ENCODE results near the gene PCYT1A. TPM values are rescaled to one million over a fixed set of nuclear protein-coding genes. Genes with fewer than 3 reads are reported as not detected.

The PCYT1A gene
- 89.9 and 94.8 TPM in 2 replicates for total RNA-seq (2013; cell fraction: nucleolus; rRNA removed)
- 51.7 and 56.2 TPM in 2 replicates for total RNA-seq (2014; rRNA removed)
- 49.5 and 49.6 TPM in 2 replicates for total RNA-seq (2014; rRNA removed; fragmentation: Illumina TruSeq; extraction: Trizol)
- total RNA-seq (2021) = 50.2 and 53.6 TPM in 2 replicates
- polyA plus RNA-seq (2011; ENCODE audit: low read depth) = 25.4 TPM
- 34.8 and 47.7 TPM in 2 replicates for polyA plus RNA-seq (2011; rRNA removed)
- 37.2 TPM in 2 replicates for polyA plus RNA-seq (2011; cell fraction: cytosol; rRNA removed)
- 46.3 and 49.9 TPM in 2 replicates for polyA plus RNA-seq (2011; cell fraction: nucleus; rRNA removed)
- 35.0 and 38.6 TPM in 2 replicates for polyA plus RNA-seq (2012)
- 49.1 and 64.3 TPM in 2 replicates for polyA plus RNA-seq (2014; fragmentation: Illumina TruSeq; extraction: Trizol)
- 10 to 100 TPM; 10.8 to 15.3 TPM for polyA plus RNA-seq (2014; fragmentation: Nextera tagmentation; extraction: Ambion mirVana)
- polyA plus RNA-seq (2014; rRNA removed) = 51.7 and 61.8 TPM in 2 replicates
- 10 to 100 TPM; 39.8 to 40.0 TPM for polyA plus RNA-seq (2016; fragmentation: Nextera tagmentation; extraction: Ambion mirVana)
- polyA minus RNA-seq (2011; rRNA and poly(A)+ RNA removed) = 80.5 and 103 TPM in 2 replicates
- polyA minus RNA-seq (2011; cell fraction: cytosol; rRNA and poly(A)+ RNA removed) = 33.0 and 33.1 TPM in 2 replicates
- 33.9 and 53.3 TPM in 2 replicates for polyA minus RNA-seq (2011; cell fraction: nucleus; rRNA and poly(A)+ RNA removed)
- percentile 72 among the genes with signal in this experiment for Bru-seq, nascent RNA
- BruChase-seq, experiment 1, labeled RNA remaining after a 6-hour chase = percentile 91 among the genes with signal in this experiment
- BruChase-seq, experiment 2, labeled RNA remaining after a 2-hour chase = percentile 90 among the genes with signal in this experiment
- long read RNA-seq, experiment 1, full-length matches to known transcripts = 13 of 16 reads
- long read RNA-seq, experiment 1, partial matches to known transcripts = 1 of 16 reads
- long read RNA-seq, experiment 1, other reads (novel, unspliced or antisense) = 2 of 16 reads
- long read RNA-seq, experiment 2, full-length matches to known transcripts = 28 of 65 reads
- long read RNA-seq, experiment 2, partial matches to known transcripts = 18 of 65 reads
- long read RNA-seq, experiment 2, other reads (novel, unspliced or antisense) = 19 of 65 reads

DNA sequence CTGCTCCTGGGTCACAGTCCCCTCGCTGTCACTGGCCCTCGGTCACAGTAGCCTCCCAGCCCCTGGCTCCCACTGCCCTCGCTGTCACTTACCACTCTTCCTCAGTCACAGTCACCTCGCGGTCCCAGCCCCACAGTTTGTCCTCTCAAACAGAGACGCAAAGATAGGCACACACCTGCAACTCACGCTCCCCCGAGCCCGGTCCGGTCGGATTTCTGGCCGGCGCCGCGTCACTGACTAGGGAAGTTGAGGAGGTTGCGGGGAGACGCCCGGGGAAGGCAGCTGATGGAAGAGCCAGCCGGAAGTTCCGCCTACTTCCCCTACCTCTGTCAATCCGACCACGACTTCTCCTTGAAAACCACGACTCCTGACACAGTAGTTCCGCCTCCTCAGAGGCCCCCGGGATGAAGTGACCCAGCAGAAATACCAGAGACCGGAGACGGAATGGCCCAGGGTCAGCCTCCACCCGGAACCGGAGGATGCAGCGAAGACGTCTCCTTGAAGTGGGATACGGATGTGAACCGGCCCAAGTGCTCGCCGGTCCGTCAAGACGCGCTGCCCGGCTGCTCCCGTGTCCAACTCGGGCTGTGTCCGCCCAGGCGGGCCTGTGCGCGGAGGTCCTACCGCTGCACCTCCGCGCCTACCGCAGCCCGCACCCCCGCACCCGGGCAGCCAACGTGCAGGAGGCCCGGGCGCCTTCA is at the start of gene PCYT1A:
PCYT1A (minus strand) TSS at position 287 of the 701 bp plus-strand sequence. CDS start 17,195 bp downstream, outside the sequence.
- Histone ChIP-seq H3K4me3 (peak within 1 kb of the TSS; percentile 79), H3K36me3 (ENCODE audit: control insufficient read depth in 2 of 2, insufficient read depth in 2 of 2, low read length in 1 of 2) (no peaks in the 10 kb centered on the region), H2AFZ (ENCODE audit: control insufficient read depth, low read depth, low read length) (peak within 1 kb of the TSS; percentile 91), H3K27ac (ENCODE audit: control insufficient read depth, insufficient read depth) (peak within 1 kb of the TSS; percentile 94), H3K79me2 (ENCODE audit: control insufficient read depth, insufficient read depth, low read length) (peaks cover 52% of the 10 kb centered on the region), H3K27me3 (replicated peaks in 1 of 2; ENCODE audit: control insufficient read depth in 2 of 2, insufficient read depth in 2 of 2, low read length in 1 of 2) (no peaks in the 10 kb centered on the region), H3K4me1 (ENCODE audit: control insufficient read depth, insufficient read depth, low read length) (peaks cover 7% of the 10 kb centered on the region), H3K9ac (ENCODE audit: control insufficient read depth, insufficient read depth, low read length) (peak within 1 kb of the TSS; percentile 96), H4K20me1 (ENCODE audit: control insufficient read depth, insufficient read depth) (no peaks in the 10 kb centered on the region), H3K9me3 (replicated peaks; ENCODE audit: control insufficient read depth, insufficient read depth, low read length) (no peaks in the 10 kb centered on the region), H3K4me2 (ENCODE audit: control insufficient read depth, insufficient read depth) (peak within 1 kb of the TSS; percentile 89)
- in situ Hi-C loops (cut with MboI) = no loop called here
- RAD21 ChIA-PET (ENCODE audit: unreplicated experiment) = no interaction called here
- intact Hi-C loops (cut with micrococcal nuclease; ENCODE audit: unreplicated experiment) = no loop called here
- ATAC-seq (peak; percentile 84), DNase-seq (ENCODE audit: low read depth, low spot score) (peak; percentile 66), FAIRE-seq (peak; percentile 62)
- CTCF ChIA-PET = no interaction called here
- POLR2A ChIA-PET = interaction anchor here (1.3 kb wide), 1 partner anchor 16 kb away, joined by 3 read pairs; no protein-coding TSS in a partner anchor
- WGBS (ENCODE audit: insufficient coverage, insufficient replicate concordance, low lambda C conversion rate, missing lambda C conversion rate) = under 1% methylated on average over 55 of the region's 55 CpGs
- SMC1A ChIA-PET (ENCODE audit: uncharacterized antibody, unreplicated experiment) = interaction anchor here (0.6 to 1.9 kb wide), 3 partner anchors 11 to 71 kb away, joined by 3 to 4 read pairs (median 3); no protein-coding TSS in a partner anchor
- BruUV-seq (replicated peaks) = TSS peak; percentile 97
- TF ChIP-seq ZNF217 (IDR thresholded peaks at IDR 0.05) = no peak
- TF ChIP-seq ESRRA (IDR thresholded peaks at IDR 0.05; ENCODE audit: low read length) = no peak
- no peak for TF ChIP-seq KDM1A (IDR thresholded peaks at IDR 0.05; ENCODE audit: borderline replicate concordance)
- peak; percentile 74 for TF ChIP-seq EED (IDR thresholded peaks at IDR 0.05; ENCODE audit: low read depth)
- TF ChIP-seq, protein P1, sequence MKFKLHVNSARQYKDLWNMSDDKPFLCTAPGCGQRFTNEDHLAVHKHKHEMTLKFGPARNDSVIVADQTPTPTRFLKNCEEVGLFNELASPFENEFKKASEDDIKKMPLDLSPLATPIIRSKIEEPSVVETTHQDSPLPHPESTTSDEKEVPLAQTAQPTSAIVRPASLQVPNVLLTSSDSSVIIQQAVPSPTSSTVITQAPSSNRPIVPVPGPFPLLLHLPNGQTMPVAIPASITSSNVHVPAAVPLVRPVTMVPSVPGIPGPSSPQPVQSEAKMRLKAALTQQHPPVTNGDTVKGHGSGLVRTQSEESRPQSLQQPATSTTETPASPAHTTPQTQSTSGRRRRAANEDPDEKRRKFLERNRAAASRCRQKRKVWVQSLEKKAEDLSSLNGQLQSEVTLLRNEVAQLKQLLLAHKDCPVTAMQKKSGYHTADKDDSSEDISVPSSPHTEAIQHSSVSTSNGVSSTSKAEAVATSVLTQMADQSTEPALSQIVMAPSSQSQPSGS (IDR thresholded peaks at IDR 0.05; ENCODE audit: low read length) = no peak
- TF ChIP-seq SMAD5 (IDR thresholded peaks at IDR 0.05; ENCODE audit: low read depth) = peak; percentile 91
- TF ChIP-seq RCOR1 (conservative IDR thresholded peaks at IDR 0.05; ENCODE audit: low read depth, low read length) = no peak
- TF ChIP-seq MTA2 (IDR thresholded peaks at IDR 0.05; ENCODE audit: low read depth) = peak; percentile 46; the same call in 1 of the 2 replicates
- TF ChIP-seq CREB1 (IDR thresholded peaks at IDR 0.05; ENCODE audit: low read depth) = peak; percentile 65; the same call in 1 of the 2 replicates
- TF ChIP-seq NFIC (IDR thresholded peaks at IDR 0.05; ENCODE audit: low read depth, low read length) = no peak
- peak in 1 of 2 experiments; percentile 59; a peak in 1 of 4 replicates for TF ChIP-seq BHLHE40 (IDR thresholded peaks at IDR 0.05; ENCODE audit: borderline replicate concordance in 1 of 2, low read depth in 2 of 2, low read length in 1 of 2)
- TF ChIP-seq PML (IDR thresholded peaks at IDR 0.05; ENCODE audit: low read length) = peak; percentile 92
- TF ChIP-seq, protein P2, sequence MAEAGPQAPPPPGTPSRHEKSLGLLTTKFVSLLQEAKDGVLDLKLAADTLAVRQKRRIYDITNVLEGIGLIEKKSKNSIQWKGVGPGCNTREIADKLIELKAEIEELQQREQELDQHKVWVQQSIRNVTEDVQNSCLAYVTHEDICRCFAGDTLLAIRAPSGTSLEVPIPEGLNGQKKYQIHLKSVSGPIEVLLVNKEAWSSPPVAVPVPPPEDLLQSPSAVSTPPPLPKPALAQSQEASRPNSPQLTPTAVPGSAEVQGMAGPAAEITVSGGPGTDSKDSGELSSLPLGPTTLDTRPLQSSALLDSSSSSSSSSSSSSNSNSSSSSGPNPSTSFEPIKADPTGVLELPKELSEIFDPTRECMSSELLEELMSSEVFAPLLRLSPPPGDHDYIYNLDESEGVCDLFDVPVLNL (IDR thresholded peaks at IDR 0.05; ENCODE audit: low read depth, low read length) = 0 out of 2 replicates have a peak, but pooled peaks have one; percentile 15
- TF ChIP-seq, protein P3, sequence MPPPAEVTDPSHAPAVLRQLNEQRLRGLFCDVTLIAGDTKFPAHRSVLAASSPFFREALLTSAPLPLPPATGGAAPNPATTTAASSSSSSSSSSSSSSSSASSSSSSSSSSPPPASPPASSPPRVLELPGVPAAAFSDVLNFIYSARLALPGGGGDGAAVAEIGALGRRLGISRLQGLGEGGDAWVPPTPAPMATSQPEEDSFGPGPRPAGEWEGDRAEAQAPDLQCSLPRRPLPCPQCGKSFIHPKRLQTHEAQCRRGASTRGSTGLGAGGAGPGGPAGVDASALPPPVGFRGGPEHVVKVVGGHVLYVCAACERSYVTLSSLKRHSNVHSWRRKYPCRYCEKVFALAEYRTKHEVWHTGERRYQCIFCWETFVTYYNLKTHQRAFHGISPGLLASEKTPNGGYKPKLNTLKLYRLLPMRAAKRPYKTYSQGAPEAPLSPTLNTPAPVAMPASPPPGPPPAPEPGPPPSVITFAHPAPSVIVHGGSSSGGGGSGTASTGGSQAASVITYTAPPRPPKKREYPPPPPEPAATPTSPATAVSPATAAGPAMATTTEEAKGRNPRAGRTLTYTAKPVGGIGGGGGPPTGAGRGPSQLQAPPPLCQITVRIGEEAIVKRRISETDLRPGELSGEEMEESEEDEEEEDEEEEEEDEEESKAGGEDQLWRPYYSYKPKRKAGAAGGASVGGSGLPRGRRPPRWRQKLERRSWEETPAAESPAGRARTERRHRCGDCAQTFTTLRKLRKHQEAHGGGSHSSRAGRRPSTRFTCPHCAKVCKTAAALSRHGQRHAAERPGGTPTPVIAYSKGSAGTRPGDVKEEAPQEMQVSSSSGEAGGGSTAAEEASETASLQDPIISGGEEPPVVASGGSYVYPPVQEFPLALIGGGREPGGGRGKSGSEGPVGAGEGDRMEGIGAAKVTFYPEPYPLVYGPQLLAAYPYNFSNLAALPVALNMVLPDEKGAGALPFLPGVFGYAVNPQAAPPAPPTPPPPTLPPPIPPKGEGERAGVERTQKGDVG (CRISPR knock-in tag; IDR thresholded peaks at IDR 0.05) = no peak

Measured in GM12878 (cell line).